ENCODE measurements around the gene TSC2.

Gene TSC2

GRCh38 chr16:2042171-2042985, 5.4 kb upstream of the TSC2 start:
- no peak for DNase-seq (ENCODE audit: low read depth)

GRCh38 chr16:2042986-2043666, 4.7 kb upstream of the TSC2 start:
- no peak overlapping the region for H3K4me3 ChIP-seq (ENCODE audit: low read depth, low read length)
- DNase-seq (ENCODE audit: low read depth), result no peak
- TF ChIP-seq, protein P1, sequence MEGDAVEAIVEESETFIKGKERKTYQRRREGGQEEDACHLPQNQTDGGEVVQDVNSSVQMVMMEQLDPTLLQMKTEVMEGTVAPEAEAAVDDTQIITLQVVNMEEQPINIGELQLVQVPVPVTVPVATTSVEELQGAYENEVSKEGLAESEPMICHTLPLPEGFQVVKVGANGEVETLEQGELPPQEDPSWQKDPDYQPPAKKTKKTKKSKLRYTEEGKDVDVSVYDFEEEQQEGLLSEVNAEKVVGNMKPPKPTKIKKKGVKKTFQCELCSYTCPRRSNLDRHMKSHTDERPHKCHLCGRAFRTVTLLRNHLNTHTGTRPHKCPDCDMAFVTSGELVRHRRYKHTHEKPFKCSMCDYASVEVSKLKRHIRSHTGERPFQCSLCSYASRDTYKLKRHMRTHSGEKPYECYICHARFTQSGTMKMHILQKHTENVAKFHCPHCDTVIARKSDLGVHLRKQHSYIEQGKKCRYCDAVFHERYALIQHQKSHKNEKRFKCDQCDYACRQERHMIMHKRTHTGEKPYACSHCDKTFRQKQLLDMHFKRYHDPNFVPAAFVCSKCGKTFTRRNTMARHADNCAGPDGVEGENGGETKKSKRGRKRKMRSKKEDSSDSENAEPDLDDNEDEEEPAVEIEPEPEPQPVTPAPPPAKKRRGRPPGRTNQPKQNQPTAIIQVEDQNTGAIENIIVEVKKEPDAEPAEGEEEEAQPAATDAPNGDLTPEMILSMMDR (IDR thresholded peaks at IDR 0.05; ENCODE audit: low read depth, low read length, missing control alignments), result no peak

More at GRCh38 chr16:2042171-2042985, 5.4 kb upstream of the TSC2 start:
- TF ChIP-seq, protein P1 (IDR thresholded peaks at IDR 0.05; ENCODE audit: low read depth, low read length, missing control alignments), result no peak
- H3K4me3 ChIP-seq (ENCODE audit: low read depth, low read length), result no peak overlapping the region

- TF ChIP-seq, protein P1 (IDR thresholded peaks at IDR 0.05; ENCODE audit: low read depth, low read length, missing control alignments), result no peak
- no peak overlapping the region for H3K4me3 ChIP-seq (ENCODE audit: low read depth, low read length)
- no peak for DNase-seq (ENCODE audit: low read depth)
Observed at GRCh38 chr16:2043667-2044451, 3.9 kb upstream of the TSC2 start.

DNA sequence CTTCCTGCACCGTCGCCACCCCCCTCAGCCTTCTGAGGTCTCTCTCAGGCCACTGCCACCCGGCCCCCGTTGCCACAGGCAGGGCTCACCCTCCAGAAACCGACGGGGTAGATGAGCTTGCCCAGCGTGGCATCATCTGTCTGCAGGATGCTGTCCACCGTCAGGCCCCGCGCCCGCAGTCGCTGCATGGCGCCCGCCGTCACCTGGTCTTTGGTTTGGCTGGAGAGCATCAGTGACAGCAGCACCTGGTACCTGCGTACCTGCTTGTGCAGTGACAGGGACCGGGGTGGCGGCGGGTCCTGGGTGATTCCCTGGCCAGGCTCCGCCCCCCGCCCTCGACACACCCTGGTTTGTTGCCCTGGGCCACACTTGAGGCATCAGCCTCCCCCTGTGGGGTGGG, 3.2 kb upstream of the TSC2 start:
- DNase-seq (ENCODE audit: low read depth), result no peak
- no peak overlapping the region for H3K4me3 ChIP-seq (ENCODE audit: low read depth, low read length)
- TF ChIP-seq, protein P1 (IDR thresholded peaks at IDR 0.05; ENCODE audit: low read depth, low read length, missing control alignments), result no peak

DNA sequence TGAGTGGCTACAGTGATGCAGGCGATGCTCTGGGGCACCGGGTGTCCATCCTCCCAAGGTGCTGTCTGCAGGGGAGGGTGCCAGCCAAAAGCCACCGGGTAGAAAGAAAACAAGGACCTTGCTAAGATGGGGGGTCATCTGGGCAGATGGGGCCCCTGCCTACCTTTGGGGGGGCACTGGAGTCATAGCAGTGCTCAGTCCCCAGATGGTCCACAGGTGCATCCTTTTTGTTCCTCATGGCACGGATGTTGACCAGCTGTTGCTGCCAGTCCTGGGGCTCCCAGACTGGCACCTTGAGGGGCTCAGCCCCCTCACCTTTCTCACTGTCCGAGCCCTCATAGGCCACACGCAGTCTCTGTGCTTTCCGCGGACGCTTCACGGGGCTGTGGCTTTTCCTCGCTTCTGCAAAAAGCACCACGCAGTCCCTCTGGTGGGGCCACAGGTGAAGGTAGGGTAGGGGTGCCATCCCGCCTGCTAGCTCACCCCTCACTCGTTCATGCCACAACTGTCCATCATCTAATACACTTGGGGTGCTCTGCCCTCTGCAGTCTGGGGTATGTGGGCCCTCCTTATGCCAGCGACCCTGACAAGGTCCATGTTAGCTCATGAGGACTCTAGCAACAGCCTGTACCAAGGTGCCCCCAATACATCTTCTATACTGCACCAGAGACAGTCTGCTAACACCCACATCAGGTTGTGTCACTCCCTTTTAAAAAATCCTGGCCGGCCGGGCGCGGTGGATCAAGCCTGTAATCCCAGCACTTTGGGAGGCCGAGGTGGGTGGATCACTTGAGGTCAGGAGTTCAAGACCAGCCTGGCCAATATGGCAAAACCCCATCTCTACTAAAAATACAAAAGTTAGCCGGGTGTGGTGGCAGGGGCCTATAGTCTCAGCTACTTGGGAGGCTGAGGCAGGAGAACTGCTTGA, 1.6 kb upstream of the TSC2 start:
- H3K4me3 ChIP-seq (ENCODE audit: low read depth, low read length), result no peak overlapping the region
- no peak for DNase-seq (ENCODE audit: low read depth)
- TF ChIP-seq, protein P1 (IDR thresholded peaks at IDR 0.05; ENCODE audit: low read depth, low read length, missing control alignments), result no peak

- H3K4me3 ChIP-seq (ENCODE audit: low read depth, low read length), result peak overlapping the region; percentile 79
- no peak for DNase-seq (ENCODE audit: low read depth)
- TF ChIP-seq, protein P1 (IDR thresholded peaks at IDR 0.05; ENCODE audit: low read depth, low read length, missing control alignments), result no peak
Observed at GRCh38 chr16:2046893-2047329, 874 bp upstream of the TSC2 start.

All from GM12864 (cell line).